ENCODE measurements around the gene SAMD13. TPM values are rescaled to one million over a fixed set of nuclear protein-coding genes. Genes with fewer than 3 reads are reported as not detected.

The SAMD13 gene
- total and polyA plus RNA-seq, 7 experiments from 2014 or later, result 0.27 to 0.75 (median 0.43) TPM; not detected in 2

- H3K36me3 ChIP-seq (ENCODE audit: control insufficient read depth in 2 of 3, insufficient read depth in 3 of 3, low read length in 3 of 3), result no peaks in the 10 kb centered on the region
- no peaks in the 10 kb centered on the region for H3K27me3 ChIP-seq (ENCODE audit: control insufficient read depth in 2 of 2, insufficient read depth in 2 of 2, low read length in 2 of 2)
- ChIA-PET POLR2A (no interaction called here), CTCF (interaction anchor here (1.4 kb wide), 1 partner anchor 246 kb away, joined by 3 read pairs; no protein-coding TSS in a partner anchor)
- no peak for DNase-seq
- Mint-ChIP-seq H3K9me3 (no peaks in the 10 kb centered on the region), H3K27ac (no peak overlapping the region), H3K27me3 (peaks cover 0 to 12% (median 4%) of the 10 kb centered on the region in 5 donors), H3K36me3 (no peaks in the 10 kb centered on the region), H3K4me1 (no peaks in the 10 kb centered on the region), H3K4me3 (no peak overlapping the region)
- no peak for ATAC-seq
- intact Hi-C loops (cut with micrococcal nuclease), result loop anchor here in 1 of 2 donors (1.0 kb wide), 1 partner anchor 246 kb away; no protein-coding TSS in a partner anchor
- no peaks in the 10 kb centered on the region for H3K9me3 ChIP-seq (ENCODE audit: control insufficient read depth in 2 of 3, low read length in 3 of 3)
- no peak overlapping the region for H3K27ac ChIP-seq (ENCODE audit: low read depth, low read length)
- H3K4me3 ChIP-seq (ENCODE audit: low read length), result no peak overlapping the region
- H3K4me1 ChIP-seq (ENCODE audit: control insufficient read depth in 2 of 2, insufficient read depth in 2 of 2, low read length in 2 of 2), result no peaks in the 10 kb centered on the region
These were observed 86.1 kb downstream of the SAMD13 start for GRCh38 chr1:84387480-84388163.

GRCh38 chr1:84390226-84390625 lies 88.7 kb downstream of the SAMD13 start:
- H3K27me3 ChIP-seq (ENCODE audit: control insufficient read depth in 2 of 2, insufficient read depth in 2 of 2, low read length in 2 of 2), result no peaks in the 10 kb centered on the region
- H3K27me3 Mint-ChIP-seq, result peaks cover 0 to 6% (median 3%) of the 10 kb centered on the region in 5 donors
- no peak overlapping the region for H3K27ac ChIP-seq (ENCODE audit: low read depth, low read length)
- DNase-seq (no peak), ATAC-seq (no peak)
- H3K36me3 ChIP-seq (ENCODE audit: control insufficient read depth in 2 of 3, insufficient read depth in 3 of 3, low read length in 3 of 3), result no peaks in the 10 kb centered on the region
- H3K9me3 Mint-ChIP-seq, result no peaks in the 10 kb centered on the region
- H3K9me3 ChIP-seq (ENCODE audit: control insufficient read depth in 2 of 3, low read length in 3 of 3), result no peaks in the 10 kb centered on the region
- no peaks in the 10 kb centered on the region for H3K36me3 Mint-ChIP-seq
- CTCF ChIA-PET, result interaction anchor here (1.1 kb wide), 1 partner anchor 258 kb away, joined by 3 read pairs; no protein-coding TSS in a partner anchor
- POLR2A ChIA-PET, result no interaction called here
- H3K4me1 Mint-ChIP-seq, result no peaks in the 10 kb centered on the region
- no peak overlapping the region for H3K4me3 Mint-ChIP-seq
- H3K4me3 ChIP-seq (ENCODE audit: low read length), result no peak overlapping the region
- intact Hi-C loops (cut with micrococcal nuclease), result no loop called here
- H3K4me1 ChIP-seq (ENCODE audit: control insufficient read depth in 2 of 2, insufficient read depth in 2 of 2, low read length in 2 of 2), result no peaks in the 10 kb centered on the region
- H3K27ac Mint-ChIP-seq, result no peak overlapping the region

GRCh38 chr1:84398175-84399155 lies 97.0 kb downstream of the SAMD13 start, which contains the start of gene DNASE2B:
TSS of gene DNASE2B (plus strand) at chr1:84398484. CDS start at chr1:84398565, 81 bp downstream.
- Histone ChIP-seq H3K36me3 (ENCODE audit: control insufficient read depth in 2 of 3, insufficient read depth in 3 of 3, low read length in 3 of 3) (no peaks in the 10 kb centered on the region), H3K27me3 (ENCODE audit: control insufficient read depth in 2 of 2, insufficient read depth in 2 of 2, low read length in 2 of 2) (no peaks in the 10 kb centered on the region), H3K4me3 (ENCODE audit: low read length) (no peak within 1 kb of the TSS), H3K4me1 (ENCODE audit: control insufficient read depth in 2 of 2, insufficient read depth in 2 of 2, low read length in 2 of 2) (no peaks in the 10 kb centered on the region), H3K9me3 (ENCODE audit: control insufficient read depth in 2 of 3, low read length in 3 of 3) (no peaks in the 10 kb centered on the region), H3K27ac (ENCODE audit: low read depth, low read length) (no peak within 1 kb of the TSS)
- DNase-seq (no peak), ATAC-seq (no peak)
- ChIA-PET CTCF (no interaction called here), POLR2A (no interaction called here)
- Mint-ChIP-seq H3K27ac (no peak within 1 kb of the TSS), H3K4me1 (peaks cover 0 to 2% (median 0%) of the 10 kb centered on the region in 7 donors), H3K9me3 (no peaks in the 10 kb centered on the region), H3K27me3 (peaks cover 0 to 3% (median 0%) of the 10 kb centered on the region in 5 donors), H3K4me3 (no peak within 1 kb of the TSS), H3K36me3 (no peaks in the 10 kb centered on the region)
- intact Hi-C loops (cut with micrococcal nuclease), result no loop called here

Other genes with a start within 250 kb of the SAMD13 start
- gene PRKACB, start 157.4 kb upstream of the SAMD13 start, total RNA-seq, result 100 to 1,000 TPM in 2 of 5 experiments, 10 to 100 TPM in 3; 71.1 to 176 (median 89.3) TPM
- gene PRKACB, start 157.4 kb upstream of the SAMD13 start, polyA plus RNA-seq, result 100 to 1,000 TPM in 1 of 2 donors, 10 to 100 TPM in 1; 95.0 to 134 TPM
- gene DNASE2B, start 96.8 kb downstream of the SAMD13 start, total RNA-seq, result not detected
- gene DNASE2B, start 96.8 kb downstream of the SAMD13 start, polyA plus RNA-seq, result not detected
- gene RPF1, start 177.6 kb downstream of the SAMD13 start, total RNA-seq, result 10 to 100 TPM; 35.5 to 52.3 (median 44.1) TPM
- 10 to 100 TPM; 60.2 to 62.7 TPM for gene RPF1, start 177.6 kb downstream of the SAMD13 start, polyA plus RNA-seq
- gene SPATA1, start 204.7 kb downstream of the SAMD13 start, total RNA-seq, result 1 to 10 TPM in 4 of 5 experiments, not detected in 1; 1.7 to 3.6 (median 2.2) TPM
- gene SPATA1, start 204.7 kb downstream of the SAMD13 start, polyA plus RNA-seq, result not detected
- 10 to 100 TPM; 24.8 to 90.7 (median 28.9) TPM for gene GNG5, start 204.9 kb downstream of the SAMD13 start, total RNA-seq
- 100 to 1,000 TPM; 175 to 250 TPM for gene GNG5, start 204.9 kb downstream of the SAMD13 start, polyA plus RNA-seq

All from naive thymus-derived CD4-positive, alpha-beta T cell (primary cell).